Stimulated activated CD4-positive, alpha-beta T cell treated with anti-CD3 and anti-CD28 coated beads, Interleukin-4, amount 100 ng/mL, for 24 hours (primary cell): ENCODE measurements around the gene SSR2.

Source experiments
- DNase-seq: peaks from one replicate; pipeline ENCODE4 v3.0.0-alpha.2; 2020

The SSR2 gene

DNA sequence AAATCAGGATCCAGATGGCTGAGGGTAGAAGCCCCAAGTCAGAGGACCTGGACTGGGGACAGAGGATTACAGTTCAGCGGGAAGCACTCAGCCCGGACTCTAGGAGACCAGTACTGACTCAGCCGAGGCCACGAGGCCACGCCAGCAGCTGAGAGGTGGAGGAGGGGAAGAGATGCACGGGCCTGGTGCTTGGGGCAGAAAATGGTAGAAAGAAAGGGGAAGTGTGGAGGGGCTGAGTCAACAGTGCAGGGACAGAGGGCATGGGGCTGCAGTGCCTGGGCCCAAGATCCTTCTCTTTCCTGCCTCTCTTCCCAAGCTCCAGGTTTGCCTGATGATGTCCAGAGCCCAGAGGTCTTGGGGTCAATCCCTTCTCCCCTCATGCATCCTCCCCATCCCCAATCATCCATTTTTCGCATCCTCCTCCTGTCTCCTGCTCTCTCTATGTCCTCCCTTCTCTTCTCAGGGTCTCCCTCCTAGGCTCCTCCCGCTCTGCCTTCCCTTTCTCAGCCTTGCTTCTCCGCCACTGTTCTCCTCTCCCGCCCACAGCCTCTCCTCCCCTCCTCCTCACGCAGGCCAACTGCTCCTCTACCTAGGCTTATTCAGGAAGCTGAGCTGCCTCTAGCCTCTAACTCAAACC lies 50.1 kb downstream of the SSR2 start:
- DNase-seq = peak; percentile 29

DNA sequence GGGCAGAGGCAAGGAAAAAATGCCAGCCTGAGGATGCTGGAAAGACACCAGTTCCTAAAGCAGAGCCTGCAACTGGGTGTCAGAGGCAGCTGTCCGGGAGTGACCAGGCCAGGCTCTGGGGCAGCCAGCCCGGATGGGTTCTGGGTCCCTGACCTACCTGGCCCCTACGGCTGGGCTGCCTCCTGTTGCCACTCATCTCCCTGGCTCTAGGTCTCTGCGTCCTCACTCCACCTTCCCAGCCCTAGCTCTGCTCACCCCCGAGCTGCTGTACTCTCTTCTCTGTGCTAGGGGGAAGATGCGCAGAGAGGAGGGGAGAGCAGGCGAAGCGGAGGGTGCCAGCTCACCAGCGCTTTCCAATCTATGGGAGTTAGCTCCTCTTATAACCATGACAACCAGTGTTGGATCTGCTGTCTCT lies 51.4 kb downstream of the SSR2 start:
- DNase-seq = no peak

DNA sequence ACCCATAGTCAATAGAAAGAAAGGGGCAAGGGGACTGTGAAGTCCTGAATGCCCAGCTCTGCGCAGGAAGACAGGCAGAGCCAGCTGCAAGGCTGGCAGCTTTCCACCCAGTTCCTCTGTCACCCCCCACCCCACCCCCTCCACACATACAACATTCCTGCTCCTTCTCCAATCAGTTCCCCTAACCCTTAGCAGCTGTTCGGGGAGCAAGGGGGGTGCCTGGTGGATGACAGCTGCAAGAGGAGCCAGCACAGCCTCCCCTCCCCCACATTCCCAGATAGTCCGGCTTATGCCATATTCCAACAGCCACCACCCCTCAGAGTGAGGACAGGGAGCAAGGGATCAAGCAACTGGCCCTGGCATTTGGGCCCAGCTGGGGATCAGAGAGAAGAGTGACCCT lies 52.1 kb downstream of the SSR2 start:
- no peak for DNase-seq

DNA sequence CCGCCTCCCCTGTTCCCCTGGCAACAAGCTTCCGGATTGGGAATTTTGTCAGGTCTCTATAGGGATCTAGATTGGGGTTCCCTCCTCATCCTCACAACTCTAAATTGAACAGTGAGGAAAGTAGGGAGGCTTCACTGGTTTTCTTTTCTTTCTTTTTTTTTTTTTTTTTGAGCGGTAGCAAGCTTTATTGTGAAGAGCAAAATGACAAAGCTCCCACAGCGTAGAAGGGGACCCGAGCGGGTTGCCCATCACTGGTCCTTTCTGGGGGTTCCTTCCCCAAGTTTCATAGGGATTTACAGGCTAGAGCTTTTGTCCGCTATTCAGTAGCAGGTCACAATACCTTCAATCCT lies 52.7 kb downstream of the SSR2 start:
- no peak for DNase-seq

DNA sequence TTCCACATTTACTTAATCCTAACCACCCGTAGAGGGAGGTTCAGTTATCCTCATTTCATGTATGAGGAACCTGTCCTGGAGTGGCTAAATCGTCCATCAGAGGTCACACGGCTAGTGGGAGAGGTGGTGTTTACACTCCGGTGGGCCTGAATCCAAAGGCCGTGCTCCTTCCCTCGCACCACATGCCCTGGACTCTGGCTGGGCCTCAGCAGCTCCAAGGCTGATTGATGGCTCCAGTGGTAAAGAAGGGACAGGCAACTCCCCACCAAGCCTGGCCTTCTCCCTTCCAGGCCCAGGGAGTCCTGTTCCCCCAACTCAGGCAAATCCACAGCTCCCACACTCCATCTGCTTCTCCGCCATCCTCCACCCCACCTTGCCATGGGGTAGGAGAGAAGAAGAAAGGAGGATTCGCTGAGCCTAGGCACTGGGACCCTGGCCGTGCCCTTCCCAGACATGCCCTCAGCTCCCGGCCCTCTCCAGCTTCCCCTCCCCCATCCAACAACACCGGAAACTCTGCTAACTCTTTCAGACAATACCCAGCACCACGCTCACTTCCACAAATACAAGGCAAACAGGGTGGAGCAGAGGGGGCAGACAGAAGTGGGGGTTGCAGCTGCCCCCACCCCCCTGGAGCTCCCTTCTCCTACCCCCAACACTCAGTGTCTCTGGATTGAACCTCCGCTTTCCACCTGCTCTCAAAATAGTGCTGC lies 53.3 kb downstream of the SSR2 start:
- DNase-seq = no peak

DNA sequence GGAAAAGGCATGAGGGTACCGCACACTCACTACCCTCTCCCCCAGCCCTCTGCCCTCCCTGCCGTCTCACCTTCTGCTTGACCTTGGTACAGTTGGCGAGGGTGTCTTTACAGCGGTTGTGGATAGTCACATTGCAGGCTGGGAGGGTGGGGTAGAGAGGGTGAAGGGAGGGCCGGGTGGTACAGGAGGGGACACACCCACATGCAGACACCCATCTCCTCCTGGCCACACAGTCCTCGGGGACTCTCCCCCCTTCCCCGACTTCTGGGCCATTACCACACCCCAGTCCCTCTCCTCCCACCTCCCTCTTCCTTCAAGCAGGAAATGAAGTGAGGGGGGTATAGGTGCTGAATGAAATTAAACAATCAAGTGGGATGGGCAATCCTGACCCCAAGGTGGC lies 54.0 kb downstream of the SSR2 start:
- DNase-seq = no peak

DNA sequence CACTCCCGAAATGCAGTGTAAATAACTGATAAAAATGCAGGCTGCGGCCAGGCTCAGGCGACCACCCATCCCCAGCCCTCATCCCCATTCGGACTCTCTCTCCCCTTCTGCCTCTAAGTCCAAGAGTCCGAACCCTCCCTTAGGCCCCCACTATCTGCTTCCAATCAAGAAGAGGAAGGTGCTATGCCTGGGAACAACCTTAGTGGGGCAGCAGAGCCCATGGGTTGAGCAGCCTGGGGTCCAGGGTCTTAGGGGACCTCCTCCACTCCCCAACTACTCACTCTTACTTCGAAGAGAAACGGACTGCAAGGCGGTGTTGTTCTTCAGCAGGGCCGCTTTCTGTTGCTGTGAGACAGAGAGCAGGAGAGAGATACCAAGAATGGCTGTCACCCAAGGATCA lies 54.6 kb downstream of the SSR2 start:
- no peak for DNase-seq

DNA sequence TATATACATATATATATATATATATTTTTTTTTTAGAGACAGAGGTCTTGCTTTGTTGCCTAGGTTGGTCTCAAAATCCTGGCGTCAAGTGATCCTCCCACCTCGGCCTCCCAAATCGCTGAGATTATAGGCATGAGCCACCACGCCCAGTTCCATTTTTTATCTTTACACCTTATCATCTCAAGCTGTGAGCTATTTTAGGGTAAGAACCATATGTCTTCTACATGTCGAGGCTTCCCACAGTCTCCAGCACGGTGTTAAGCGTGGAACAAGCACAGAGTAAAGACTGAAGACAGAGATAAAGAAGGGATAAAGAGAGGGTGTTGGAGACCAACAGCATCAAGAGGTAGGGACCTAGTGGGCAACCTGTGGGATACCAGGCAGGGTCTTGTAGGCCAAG lies 56.6 kb downstream of the SSR2 start:
- no peak for DNase-seq

DNA sequence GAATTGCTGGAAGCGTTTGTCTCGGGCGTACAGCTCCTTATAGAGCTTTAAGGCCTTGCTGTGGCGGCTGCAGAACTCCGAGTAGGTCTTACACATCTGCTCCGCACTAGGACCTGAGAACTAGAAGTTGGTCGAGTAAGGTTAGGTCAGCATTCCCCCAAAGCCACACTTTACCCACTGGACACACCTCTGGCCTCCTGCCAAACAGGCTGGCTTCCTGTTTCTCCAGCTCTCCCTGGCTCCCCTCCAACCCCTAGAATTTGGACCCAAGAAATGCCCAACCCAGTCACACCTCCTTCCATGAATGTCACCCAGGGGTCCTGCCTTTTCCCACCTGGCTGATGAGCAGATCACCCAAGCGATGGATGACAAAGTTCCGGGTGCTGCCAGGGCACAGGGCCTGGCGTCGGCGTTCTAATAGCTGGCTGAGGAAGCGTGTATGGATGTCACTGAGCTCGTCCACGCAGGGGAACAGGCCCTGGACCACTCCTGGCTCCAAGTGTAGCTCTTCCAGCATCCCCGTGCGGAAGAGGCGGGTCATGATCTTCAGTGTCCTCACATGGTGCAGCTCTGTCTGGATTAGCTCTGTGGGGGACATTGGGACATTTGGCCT lies 58.0 kb downstream of the SSR2 start:
- no peak for DNase-seq

DNA sequence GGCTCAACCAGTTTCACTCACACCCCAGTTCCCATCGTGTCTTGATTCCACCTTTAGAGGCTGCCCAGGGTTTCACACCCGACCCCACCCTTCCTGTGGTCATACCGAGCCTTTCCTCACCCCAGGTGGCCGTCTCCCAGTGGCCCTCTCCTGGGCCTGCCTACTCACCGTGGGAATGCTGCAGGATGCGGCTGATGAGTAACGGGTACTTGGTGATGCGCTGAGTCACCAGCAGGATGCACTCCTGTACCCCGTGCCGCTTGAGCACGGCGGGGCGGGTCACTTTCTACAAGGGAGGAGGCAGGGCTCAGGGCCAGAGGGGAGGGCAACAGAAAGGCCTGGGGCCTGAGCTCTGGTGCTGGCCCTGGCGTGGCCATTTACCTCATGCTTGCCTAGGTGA lies 58.8 kb downstream of the SSR2 start:
- no peak for DNase-seq

DNA sequence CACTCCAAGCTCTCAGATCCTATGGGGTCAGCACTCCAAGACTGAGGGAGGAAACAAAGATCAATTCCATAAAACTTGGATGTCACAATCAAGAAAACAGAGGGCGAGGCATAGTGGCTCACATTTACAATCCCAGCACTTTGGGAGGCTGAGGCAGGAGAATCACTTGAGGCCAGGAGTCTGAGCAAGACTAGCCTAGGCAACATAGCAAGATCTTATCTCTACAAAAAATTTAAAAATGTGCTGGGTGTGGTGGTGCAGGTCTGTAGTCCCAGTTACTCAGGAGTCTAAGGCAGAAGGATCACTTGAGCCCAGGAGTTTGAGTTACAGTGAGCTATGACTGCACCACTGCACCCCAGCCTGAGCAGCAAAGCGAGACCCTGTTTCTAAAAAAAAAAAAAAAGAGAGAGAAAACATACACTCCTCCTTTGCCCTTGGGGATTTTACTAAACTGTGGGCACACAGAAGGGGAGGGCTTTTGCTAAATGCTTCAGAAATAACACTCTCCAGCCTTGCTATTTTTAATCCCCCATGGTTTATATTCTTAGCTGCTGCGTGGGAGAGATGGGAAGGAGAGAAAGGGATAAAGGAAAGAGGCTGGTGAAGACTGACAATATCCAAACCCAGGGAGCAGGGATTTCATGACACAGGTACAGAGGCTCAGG lies 60.5 kb downstream of the SSR2 start:
- DNase-seq = no peak
